Lung (tissue), 12 donors: ENCODE results near the gene YAP1. TPM values are rescaled to one million over a fixed set of nuclear protein-coding genes. Genes with fewer than 3 reads are reported as not detected.

Experiments used
- ATAC-seq: fragments of 200-7000 bp; cut with Tn5 transposase; one replicate; pipeline ENCODE4 v1.9.1; 2020; ENCODE audit warnings: moderate number of reproducible peaks; ENCODE audit not compliant: insufficient read depth, low FRiP score
- DNase-seq, 3 donors: peaks; one replicate each; pipeline ENCODE4 v3.0.0-alpha.2; 2013 to 2017
- H3K27ac ChIP-seq, 2 donors: one replicate each; pipeline ENCODE4 v1.5.1; 2013; ENCODE audit warnings: mild to moderate bottlenecking in 2 of 2, moderate library complexity in 2 of 2, control low read depth in 1 of 2, inconsistent platforms in 1 of 2, low read depth in 1 of 2, low read length in 1 of 2
- H3K27me3 ChIP-seq, 3 donors: one replicate each; pipeline ENCODE4 v1.5.1; 2013; ENCODE audit warnings: low read length in 2 of 3; ENCODE audit not compliant: control insufficient read depth in 3 of 3, insufficient read depth in 3 of 3
- H3K36me3 ChIP-seq, 4 donors: one replicate each; pipeline ENCODE4 v1.5.1; 2013; ENCODE audit warnings: low read length in 4 of 4, mild to moderate bottlenecking in 1 of 4, moderate library complexity in 1 of 4; ENCODE audit not compliant: control insufficient read depth in 4 of 4, insufficient read depth in 4 of 4
- H3K4me1 ChIP-seq, 5 donors: one replicate each; pipeline ENCODE4 v1.5.1; 2013; ENCODE audit warnings: low read length in 5 of 5, mild to moderate bottlenecking in 2 of 5, moderate library complexity in 1 of 5; ENCODE audit not compliant: control insufficient read depth in 5 of 5, insufficient read depth in 5 of 5
- H3K4me3 ChIP-seq: one replicate; pipeline ENCODE4 v1.5.1; 2013; ENCODE audit warnings: mild to moderate bottlenecking, control low read depth, moderate library complexity
- H3K9ac ChIP-seq, 2 donors: one replicate each; pipeline ENCODE4 v1.5.1; 2013; ENCODE audit warnings: low read length in 2 of 2, control low read depth in 1 of 2; ENCODE audit not compliant: insufficient read depth in 1 of 2
- H3K9me3 ChIP-seq, 4 donors: one replicate each; pipeline ENCODE4 v1.5.1; 2013; ENCODE audit warnings: low read length in 3 of 4, mild to moderate bottlenecking in 1 of 4, moderate library complexity in 1 of 4; ENCODE audit not compliant: control insufficient read depth in 4 of 4, insufficient read depth in 3 of 4
- WGBS, 2 donors: extraction: QIAGEN DNeasy Blood & Tissue Kit; methylation state at CpG; one replicate each; pipeline ENCODE4 v1.1.7; 2013; 5-methylcytosine and 5-hydroxymethylcytosine counted together
- polyA plus RNA-seq, 2 donors: library from polyadenylated mRNA; stranded (reverse); fragments of 200-250 nt; gene quantifications; one replicate each; pipeline ENCODE4 v1.2.1, GENCODE V29; 2013
- total RNA-seq, 2 donors: library from RNA; depleted of rRNA in 1 of 2; stranded (reverse); fragments of >200 nt in 1 of 2; gene quantifications; one replicate each; pipeline ENCODE4 v1.2.1, GENCODE V29; 2014 to 2021
- TF ChIP-seq, protein P1 (sequence below): IDR thresholded peaks from 2 replicates; pipeline ENCODE4 v1.5.1; 2012; ENCODE audit warnings: mild to moderate bottlenecking; ENCODE audit errors: control extremely low read depth, extremely low read depth
- donor health status: control.
- donor health status: control.
- donor health status: Bipolar disorder and iron deficiency.
- donor health status: healthy.
- donor health status: DM: yes; HTN: yes; CAD: no.

The YAP1 gene
- total and polyA plus RNA-seq, 4 donors, result 29.5 to 257 (median 80.4) TPM

DNA sequence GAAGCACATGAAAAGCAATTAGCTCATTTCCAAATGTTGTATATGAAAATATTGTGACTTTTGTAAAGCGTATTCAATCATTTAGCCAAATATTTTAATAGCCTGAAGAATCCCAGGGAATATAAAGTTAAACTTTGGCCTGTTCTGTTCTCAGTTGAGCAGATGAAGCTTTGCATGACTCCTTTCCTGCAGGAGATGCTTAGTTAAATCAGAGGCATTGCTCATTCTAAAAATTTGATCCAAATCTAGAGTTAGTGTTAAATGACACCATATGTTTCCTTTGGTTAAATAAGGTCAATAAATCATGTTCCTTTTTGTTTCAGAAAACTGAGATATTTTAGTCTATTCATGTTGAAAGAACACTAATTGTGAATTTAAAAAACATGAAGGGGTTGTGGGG is 155.9 kb downstream of the YAP1 start:
- TF ChIP-seq, protein P1, sequence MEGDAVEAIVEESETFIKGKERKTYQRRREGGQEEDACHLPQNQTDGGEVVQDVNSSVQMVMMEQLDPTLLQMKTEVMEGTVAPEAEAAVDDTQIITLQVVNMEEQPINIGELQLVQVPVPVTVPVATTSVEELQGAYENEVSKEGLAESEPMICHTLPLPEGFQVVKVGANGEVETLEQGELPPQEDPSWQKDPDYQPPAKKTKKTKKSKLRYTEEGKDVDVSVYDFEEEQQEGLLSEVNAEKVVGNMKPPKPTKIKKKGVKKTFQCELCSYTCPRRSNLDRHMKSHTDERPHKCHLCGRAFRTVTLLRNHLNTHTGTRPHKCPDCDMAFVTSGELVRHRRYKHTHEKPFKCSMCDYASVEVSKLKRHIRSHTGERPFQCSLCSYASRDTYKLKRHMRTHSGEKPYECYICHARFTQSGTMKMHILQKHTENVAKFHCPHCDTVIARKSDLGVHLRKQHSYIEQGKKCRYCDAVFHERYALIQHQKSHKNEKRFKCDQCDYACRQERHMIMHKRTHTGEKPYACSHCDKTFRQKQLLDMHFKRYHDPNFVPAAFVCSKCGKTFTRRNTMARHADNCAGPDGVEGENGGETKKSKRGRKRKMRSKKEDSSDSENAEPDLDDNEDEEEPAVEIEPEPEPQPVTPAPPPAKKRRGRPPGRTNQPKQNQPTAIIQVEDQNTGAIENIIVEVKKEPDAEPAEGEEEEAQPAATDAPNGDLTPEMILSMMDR, result no peak
- H3K9ac ChIP-seq, result no peak overlapping the region
- H3K9me3 ChIP-seq, result peaks cover 0 to 2% (median 0%) of the 10 kb centered on the region in 4 donors
- no peak overlapping the region for H3K27ac ChIP-seq
- no peak overlapping the region for H3K4me3 ChIP-seq
- WGBS, 2 donors, result 91 to 92% methylated on average over 1 of the region's 1 CpG
- peaks cover 0 to 12% (median 4%) of the 10 kb centered on the region in 5 donors for H3K4me1 ChIP-seq
- H3K36me3 ChIP-seq, result no peaks in the 10 kb centered on the region
- no peak for DNase-seq
- no peaks in the 10 kb centered on the region for H3K27me3 ChIP-seq
- no peak for ATAC-seq

GRCh38 chr11:102267609-102268008 is 157.4 kb downstream of the YAP1 start:
- ATAC-seq, result no peak
- Histone ChIP-seq H3K4me1 (peaks cover 0 to 12% (median 4%) of the 10 kb centered on the region in 5 donors), H3K9me3 (peaks cover 0 to 2% (median 0%) of the 10 kb centered on the region in 4 donors), H3K9ac (no peak overlapping the region), H3K4me3 (no peak overlapping the region), H3K27ac (no peak overlapping the region), H3K36me3 (no peaks in the 10 kb centered on the region), H3K27me3 (no peaks in the 10 kb centered on the region)
- DNase-seq, result no peak
- TF ChIP-seq, protein P1, result no peak
- 52% methylated on average over 5 of the region's 5 CpGs for whole genome bisulfite sequencing, 2 donors

DNA sequence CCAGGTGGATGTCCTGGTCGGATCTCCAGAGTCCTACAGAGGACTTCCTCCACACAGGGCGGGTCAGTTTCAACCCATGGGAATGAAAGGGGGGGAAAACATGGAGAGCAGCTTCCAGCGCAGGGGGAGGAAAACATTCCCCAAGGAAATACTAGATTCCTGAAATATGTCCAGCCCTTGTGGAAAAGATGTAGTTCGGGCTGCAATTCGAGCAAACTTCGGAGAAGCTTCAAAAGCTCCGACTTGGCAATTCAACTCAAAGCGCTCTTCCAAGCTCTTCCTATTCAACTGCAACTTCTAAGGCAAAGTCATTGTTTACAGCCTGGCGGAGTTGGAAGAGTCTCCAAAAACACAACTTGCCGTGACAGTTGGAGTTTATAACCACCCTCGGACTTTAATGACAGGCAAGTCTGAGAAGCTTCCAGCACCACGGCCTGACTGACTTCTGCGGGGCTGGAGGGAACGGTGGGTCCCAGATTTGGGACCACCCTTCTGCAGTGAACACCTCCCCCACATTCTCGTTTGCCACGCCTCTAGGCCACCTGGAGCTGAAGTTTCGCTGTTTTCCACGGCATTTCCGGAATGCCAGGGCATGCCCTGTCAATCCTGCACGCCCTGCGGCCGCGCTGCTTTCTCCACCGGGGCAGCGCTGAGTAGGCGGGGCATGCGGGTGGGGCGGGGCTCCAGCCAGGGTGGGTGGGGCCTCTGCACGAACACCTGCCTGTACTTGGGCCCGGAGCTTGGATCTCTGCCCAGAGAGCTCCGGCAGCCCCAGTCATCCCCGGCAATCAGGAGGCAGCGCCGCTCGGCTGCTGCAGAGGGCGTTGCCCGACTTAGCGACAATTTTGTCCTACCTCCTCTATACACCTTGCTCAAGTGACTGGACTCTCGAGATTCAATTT is 158.1 kb downstream of the YAP1 start:
- peak overlapping the region; percentile 28 for H3K4me3 ChIP-seq
- H3K27ac ChIP-seq, result peak overlapping the region in 1 of 2 donors; percentile 67
- H3K9me3 ChIP-seq, result peaks cover 0 to 2% (median 0%) of the 10 kb centered on the region in 4 donors
- peak; percentile 90 for ATAC-seq
- H3K4me1 ChIP-seq, result peaks cover 0 to 12% (median 4%) of the 10 kb centered on the region in 5 donors
- H3K36me3 ChIP-seq, result no peaks in the 10 kb centered on the region
- whole genome bisulfite sequencing, 2 donors, result 23 to 24% methylated on average over 39 of the region's 39 CpGs
- DNase-seq, result peak; percentile 87 to 90 (median 89)
- peak overlapping the region in 1 of 2 donors; percentile 27 for H3K9ac ChIP-seq
- H3K27me3 ChIP-seq, result no peaks in the 10 kb centered on the region
- TF ChIP-seq, protein P1, result peak; percentile 9
